HG03521 (cell line): ENCODE measurements around the gene OTOP3.
A peak's percentile ranks its signal among the peaks of the same experiment; 100 is the strongest.
"Not testable (repeated sequence)": the region's sequence is repeated elsewhere in the genome, so short reads cannot be mapped to it uniquely, and the experiment has no call there.

Experiments
- ATAC-seq: cut with Tn5 transposase; IDR thresholded peaks from one replicate; pipeline ENCODE4 v1.9.1; 2021; ENCODE audit warnings: mild to moderate bottlenecking, moderate library complexity; ENCODE audit not compliant: unreplicated experiment

The OTOP3 gene

DNA sequence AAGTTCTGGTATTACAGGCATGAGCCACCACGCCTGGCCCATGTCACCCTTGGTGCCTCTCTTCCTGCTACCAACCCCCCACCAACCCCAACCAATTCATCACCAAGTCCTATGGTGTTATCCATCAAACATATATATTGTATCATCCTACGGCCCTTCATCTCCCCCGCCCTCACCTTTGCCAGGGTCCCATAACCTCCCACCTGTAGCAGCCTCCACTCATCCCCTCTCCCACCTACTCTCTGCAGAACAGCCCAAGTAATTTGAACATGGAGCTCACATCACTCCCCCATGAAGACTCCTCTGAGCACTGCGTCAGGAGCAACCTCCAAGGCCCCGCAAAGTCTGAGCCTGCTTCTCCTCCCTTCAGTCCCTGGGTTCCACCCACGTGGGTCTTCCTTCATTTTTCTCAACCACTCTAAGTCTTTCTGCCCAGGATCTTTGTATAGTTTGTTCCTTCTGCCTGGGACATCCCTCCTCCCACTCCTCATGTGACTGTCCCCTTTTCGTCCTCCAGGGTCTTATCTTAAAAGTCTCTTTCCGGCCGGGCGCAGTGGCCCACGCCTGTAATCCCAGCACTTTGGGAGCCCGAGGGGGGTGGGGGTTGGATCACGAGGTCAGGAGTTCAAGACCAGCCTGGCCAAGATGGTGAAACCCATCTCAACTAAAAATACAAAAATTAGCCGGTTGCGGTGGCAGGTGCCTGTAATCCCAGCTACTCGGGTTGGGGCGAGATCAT lies 43.9 kb downstream of the OTOP3 start:
- ATAC-seq: no peak

DNA sequence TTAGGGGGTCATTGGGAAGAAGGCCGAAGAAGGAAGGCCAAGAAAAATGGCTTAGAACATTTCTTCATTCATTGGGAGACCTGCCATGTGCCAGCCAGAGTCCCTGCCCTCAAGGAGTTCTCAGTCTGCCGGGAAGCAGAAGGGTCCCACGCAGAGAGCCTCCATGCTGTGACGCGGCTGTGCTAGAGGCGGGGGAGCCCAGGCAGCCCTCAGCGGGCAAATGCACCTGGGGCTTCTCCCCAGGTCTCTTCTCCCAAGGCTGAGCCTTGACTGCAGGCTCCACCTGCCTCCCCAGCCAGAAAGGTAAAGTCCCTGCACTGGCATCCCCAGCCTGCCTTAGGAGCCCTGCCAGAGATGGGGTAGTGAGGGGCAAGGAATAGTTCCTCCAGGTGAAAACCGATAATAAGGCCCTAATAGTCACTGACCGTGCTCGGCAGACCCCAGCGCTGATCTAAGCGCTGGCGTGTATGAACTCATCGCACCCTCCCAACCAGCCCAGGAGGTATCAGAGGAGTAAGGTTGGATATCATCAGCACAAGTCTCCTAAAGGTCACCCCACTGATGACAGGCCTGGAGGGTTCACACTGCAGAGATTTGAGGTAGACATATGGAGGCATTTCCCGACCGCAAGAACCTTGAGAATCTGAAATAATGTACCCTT lies 45.8 kb downstream of the OTOP3 start:
- ATAC-seq: no peak

DNA sequence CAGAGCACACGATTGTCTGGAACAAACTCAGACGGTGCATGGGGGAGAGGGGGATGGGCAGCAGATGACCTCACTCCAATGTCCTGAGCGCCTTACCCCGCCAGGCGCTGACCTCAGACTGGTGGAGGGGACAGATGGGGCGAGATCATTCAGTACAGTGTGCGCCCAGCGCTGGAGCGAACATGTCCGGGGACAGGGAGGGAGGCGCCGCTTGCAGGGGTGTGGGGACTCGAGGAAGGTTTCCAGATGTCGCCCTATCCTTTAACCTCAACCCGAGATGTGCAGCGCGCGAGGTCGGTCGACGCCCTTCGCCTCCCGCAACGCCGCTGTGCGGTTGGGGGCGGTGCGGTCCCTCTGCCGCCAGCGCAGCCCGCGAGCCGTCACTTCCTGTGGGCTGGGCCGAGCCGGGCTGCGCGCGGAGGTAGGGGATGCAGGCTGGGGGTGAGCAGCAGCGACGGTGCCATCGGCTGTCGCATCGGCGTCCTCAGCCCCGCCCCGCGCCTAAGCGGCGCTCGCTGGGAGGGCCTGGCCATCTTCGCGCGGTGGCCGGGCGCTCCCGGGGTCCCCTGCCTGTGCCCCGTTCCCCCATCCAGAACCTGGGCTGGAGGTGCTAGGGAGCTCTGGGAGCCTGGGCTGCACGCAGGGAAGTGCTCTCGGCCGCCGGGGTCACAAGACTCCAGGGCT lies 46.4 kb downstream of the OTOP3 start:
- ATAC-seq: no peak

DNA sequence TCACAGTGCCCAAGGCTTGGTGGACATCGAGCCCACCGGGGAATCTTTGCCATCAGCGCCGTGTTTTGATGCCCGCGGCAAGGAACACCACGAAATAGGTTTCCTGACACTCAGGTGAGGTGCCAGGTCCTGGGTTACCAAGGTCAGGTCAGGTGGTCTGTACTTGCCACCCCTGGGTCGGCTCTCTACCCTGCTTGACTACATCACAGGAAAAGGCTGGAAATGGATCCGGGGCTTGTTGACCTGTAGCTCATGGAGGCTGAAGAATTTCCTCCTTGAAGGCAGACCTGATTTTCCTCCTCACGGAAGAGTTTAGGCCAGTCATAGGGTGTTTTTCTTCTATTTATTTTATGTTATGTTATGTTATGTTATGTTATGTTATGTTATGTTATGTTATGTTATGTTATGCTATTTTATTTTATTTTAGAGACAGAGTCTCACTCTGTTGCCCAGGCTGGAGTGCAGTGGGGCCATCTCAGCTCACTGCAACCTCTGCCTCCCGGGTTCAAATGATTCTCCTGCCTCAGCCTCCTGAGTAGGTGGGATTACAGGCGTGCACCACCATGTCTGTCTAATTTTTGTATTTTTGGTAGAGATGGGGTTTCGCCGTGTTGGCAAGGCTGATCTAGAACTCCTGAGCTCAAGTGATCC lies 47.1 kb downstream of the OTOP3 start:
- not testable (repeated sequence) for ATAC-seq

DNA sequence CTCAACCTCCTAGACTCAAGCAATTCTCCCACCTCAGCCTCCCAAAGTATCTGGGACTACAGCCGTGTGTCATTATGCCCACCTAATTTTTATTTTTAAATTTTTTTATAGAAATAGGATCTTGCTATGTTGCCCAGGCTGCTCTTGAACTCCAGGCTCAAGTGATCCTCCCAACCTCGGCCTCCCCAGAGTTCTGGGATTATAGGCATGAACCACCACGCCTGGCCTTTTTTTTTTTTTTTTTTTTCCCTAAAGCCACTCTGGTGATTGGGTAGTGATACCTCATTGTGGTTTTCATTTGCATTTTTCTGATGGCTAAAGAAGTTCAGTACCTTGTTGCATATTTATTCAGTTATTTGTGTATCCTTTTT lies 50.5 kb downstream of the OTOP3 start:
- no peak for ATAC-seq

DNA sequence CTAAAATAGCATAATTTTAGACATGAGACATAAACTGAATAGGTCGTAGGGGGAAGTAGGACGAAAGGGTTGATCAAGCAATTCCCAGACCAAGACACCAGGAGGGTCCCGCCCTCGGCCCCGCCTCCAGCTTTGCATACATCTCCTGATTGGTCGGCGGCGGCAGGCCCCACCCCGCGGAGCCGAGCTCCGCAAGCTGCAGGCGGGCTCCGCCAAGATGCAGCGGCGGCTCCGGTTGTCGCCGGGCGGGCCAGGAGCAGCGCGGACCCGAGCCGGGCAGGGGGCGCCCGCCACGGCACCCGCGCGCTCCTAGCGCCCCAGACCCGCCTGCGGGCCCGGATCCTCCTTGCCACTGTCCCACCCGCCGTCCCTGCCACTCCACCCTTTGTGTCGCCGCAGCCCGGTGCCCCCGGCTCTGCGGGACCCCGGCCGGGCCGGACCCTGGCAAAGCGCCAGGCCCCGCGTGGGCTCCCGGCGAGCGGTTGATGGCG lies 51.8 kb downstream of the OTOP3 start, which contains the start of gene CDR2L:
Gene CDR2L, plus strand, starts transcription at position 215 of the 491 bp plus-strand sequence. CDS start 412 bp downstream, outside the sequence.
- peak; percentile 90 for ATAC-seq

DNA sequence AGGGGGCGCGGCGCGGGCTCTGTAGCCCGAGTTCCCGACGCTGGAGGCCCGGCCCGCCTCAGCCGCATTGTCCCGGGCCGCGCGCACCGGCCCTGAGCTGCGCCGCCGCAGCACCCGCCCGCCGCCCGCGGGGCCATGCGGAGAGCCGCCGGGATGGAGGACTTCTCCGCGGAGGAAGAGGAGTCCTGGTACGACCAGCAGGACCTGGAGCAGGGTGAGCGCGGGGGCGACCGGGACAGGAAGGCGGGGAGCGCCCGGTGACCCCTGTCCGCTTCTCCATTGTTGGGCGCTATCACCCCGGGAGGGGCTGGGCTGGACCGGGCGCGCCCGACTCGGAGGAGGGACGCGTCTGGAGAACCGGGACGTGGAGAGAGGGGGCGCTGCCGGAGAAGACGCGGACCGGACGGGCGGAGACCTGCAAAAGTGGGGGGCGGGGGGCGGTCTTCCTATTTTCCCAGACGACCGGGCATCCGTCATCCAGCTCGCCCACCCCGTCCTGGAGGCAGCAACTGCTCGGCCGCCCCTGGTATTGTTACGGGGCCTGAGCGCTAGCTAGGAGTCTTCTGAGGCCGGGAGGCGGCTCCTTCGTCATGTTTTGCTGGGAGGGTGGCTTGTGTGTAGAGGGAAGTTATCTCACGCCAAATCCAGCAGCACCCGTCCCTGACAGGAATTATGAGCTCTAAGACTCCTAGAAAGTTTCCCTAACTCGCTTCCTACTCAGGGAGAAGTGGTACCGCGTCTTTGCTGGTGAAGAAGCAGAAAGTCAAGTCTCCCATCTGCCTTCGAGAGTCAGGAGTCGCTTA lies 52.4 kb downstream of the OTOP3 start:
- ATAC-seq: peak; percentile 31

DNA sequence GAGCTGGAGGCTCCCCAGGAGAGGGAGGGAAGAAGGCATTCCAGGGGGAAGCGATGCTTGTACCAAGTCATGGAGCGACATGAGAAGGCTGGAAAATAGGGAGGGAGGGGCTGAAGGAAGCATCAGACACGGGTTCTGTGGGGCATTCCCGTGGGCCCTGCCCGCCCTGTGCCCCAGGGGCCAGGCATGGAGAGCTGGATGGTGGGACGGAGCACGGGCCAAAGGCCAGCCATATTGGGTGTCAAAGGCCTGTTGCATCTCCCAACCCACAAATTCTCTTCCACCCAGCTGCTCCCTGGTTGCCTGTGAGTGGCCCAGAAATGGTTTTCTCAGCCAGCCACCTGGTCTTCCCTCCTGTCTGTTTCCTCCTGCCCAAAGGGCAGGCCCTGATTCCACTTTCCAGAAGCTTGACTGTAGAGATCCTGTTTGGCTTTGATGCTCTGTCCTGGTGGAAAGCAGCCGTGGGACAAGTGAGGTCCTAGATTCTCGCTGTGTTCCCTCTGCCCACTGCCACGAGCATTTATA lies 54.9 kb downstream of the OTOP3 start:
- no peak for ATAC-seq

DNA sequence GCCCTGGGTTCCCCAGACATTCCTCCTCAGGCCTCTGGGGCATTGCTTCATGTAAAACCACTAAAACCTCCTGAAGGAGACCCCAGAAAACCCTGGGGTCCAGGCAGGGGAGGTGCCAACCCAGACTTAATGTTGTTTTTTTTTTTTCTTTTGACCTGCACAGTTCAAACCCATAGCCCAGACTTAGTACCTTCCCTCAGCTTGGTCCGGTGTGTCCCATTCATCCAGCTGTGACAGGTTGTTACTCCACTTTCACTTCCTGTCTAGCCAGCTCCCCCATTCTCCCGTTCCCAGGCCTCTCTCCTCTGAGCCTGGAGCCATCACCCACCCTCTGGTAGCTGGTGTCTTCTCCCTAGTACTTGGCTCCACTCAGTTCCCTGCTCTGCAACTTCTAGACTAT lies 56.5 kb downstream of the OTOP3 start:
- ATAC-seq: no peak

DNA sequence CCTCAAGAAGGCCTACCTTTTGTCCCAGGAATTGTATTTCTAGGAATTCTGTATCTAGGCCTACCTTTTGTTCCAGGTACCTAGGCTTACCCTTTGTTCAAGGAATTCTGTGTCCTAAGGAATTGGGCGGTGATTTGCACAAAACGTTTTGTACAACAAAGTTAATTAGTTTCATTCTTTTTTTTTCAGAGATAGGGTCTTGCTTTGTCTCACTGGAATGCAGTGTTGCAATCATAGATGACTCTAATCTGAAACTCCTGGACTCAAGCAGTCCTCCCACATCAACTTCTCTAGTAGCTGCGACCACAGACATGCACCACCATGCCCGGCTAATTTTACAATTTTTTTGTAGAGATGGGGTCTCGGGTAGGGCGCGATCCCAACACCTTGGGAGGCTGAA lies 58.7 kb downstream of the OTOP3 start:
- no peak for ATAC-seq

DNA sequence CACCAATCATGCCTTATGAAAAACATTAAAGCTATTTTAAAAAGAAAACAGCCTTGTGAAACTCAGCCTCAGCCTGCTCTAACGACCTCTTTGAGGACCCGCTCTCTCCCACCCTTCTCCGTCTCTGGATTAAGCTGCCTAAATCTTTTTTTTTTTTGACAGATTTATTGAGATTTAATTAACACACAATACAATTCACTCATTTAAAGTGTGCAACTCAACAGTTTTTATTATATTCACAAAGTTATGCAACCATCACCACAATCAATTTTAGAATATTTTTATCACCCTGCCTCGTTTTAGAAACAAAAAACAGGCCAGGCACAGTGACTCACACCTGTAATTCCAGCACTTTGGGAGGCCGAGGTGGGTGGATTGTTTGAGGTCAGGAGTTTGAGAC lies 60.1 kb downstream of the OTOP3 start:
- no peak for ATAC-seq

DNA sequence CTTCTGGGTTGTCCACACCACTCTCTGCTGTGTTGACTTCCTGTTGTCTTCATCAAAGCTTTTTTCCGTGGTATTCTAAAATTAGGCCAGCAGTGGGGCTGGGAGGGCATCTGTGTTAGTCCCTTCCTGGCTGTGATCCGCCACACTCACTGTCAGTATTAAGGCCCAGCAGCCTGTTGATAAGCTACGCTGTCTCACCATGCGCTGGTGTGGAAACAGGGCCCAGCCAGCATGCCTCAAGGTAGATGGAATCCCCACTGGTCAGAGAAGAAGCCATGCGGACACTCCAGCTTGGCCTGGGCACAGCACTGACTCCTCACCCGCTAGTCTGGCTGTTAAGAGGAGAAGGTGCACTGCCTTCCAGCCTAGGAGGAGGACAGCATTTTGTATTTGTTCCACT lies 63.1 kb downstream of the OTOP3 start:
- ATAC-seq: no peak

DNA sequence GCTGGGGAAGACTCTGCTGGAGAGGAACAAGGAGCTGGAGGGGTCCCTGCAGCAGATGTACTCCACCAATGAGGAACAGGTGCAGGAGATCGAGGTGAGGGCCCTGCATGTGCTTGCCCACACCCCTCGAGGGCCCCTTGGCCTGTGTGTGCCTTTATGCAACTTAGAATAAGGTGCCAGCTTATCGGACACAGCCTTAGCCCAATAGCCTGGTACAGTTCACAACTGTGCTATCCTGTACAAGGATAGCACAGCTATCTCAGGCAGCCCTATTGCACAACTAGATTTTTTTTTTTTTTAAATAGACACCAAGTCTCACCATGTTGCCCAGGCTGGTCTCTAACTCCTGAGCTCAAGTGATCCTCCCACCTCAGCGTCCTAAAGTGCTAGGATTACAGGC lies 63.8 kb downstream of the OTOP3 start:
- ATAC-seq: no peak
